ENCODE data around the gene GLT8D1. TPM values are rescaled to one million over a fixed set of nuclear protein-coding genes. Genes with fewer than 3 reads are reported as not detected.

The GLT8D1 gene
- total and polyA plus RNA-seq, 9 of the 15 experiments (the other 6 are each of a cell fraction or from before 2014, with no cell fraction given): 14.1 to 65.9 (median 33.7) TPM

DNA sequence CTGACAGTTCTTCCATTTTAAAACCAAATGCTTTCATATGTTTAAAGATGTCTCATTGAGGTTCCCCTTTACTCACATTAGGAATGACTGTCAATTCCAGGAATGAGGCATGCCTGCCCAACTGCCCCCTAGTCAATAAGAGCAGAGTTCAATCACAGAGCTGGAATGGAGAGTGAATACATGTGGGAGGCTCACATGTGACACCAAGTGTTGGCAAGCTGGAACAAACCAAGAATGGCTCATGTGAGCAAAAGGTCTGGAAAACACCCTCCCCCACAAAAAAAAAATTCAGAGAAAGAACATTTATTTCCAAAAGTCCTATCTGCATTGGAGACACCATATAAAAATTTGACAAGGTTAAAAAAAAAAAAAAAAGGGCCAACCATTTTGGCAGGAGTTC, 23.6 kb downstream of the GLT8D1 start (continued):
- TF ChIP-seq, protein P1, sequence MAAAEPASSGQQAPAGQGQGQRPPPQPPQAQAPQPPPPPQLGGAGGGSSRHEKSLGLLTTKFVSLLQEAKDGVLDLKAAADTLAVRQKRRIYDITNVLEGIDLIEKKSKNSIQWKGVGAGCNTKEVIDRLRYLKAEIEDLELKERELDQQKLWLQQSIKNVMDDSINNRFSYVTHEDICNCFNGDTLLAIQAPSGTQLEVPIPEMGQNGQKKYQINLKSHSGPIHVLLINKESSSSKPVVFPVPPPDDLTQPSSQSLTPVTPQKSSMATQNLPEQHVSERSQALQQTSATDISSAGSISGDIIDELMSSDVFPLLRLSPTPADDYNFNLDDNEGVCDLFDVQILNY (CRISPR knock-in tag; IDR thresholded peaks at IDR 0.05): no peak
- TF ChIP-seq DDX20 (tag; IDR thresholded peaks at IDR 0.05; ENCODE audit: low read depth): no peak
- no peak for TF ChIP-seq CEBPB (tag; IDR thresholded peaks at IDR 0.05)
- no peak for TF ChIP-seq POLR2AphosphoS2 (IDR thresholded peaks at IDR 0.05; ENCODE audit: low read length)
- no peak for TF ChIP-seq ZNF239 (CRISPR knock-in tag; IDR thresholded peaks at IDR 0.05)
- no peak for TF ChIP-seq CC2D1A (IDR thresholded peaks at IDR 0.05)
- TF ChIP-seq, protein P2, sequence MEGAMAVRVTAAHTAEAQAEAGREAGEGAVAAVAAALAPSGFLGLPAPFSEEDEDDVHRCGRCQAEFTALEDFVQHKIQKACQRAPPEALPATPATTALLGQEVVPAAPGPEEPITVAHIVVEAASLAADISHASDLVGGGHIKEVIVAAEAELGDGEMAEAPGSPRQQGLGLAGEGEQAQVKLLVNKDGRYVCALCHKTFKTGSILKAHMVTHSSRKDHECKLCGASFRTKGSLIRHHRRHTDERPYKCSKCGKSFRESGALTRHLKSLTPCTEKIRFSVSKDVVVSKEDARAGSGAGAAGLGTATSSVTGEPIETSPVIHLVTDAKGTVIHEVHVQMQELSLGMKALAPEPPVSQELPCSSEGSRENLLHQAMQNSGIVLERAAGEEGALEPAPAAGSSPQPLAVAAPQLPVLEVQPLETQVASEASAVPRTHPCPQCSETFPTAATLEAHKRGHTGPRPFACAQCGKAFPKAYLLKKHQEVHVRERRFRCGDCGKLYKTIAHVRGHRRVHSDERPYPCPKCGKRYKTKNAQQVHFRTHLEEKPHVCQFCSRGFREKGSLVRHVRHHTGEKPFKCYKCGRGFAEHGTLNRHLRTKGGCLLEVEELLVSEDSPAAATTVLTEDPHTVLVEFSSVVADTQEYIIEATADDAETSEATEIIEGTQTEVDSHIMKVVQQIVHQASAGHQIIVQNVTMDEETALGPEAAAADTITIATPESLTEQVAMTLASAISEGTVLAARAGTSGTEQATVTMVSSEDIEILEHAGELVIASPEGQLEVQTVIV (CRISPR knock-in tag; IDR thresholded peaks at IDR 0.05; ENCODE audit: borderline replicate concordance): no peak
- TF ChIP-seq RFX5 (IDR thresholded peaks at IDR 0.05; ENCODE audit: low read depth, low read length): no peak
- TF ChIP-seq, protein P3, sequence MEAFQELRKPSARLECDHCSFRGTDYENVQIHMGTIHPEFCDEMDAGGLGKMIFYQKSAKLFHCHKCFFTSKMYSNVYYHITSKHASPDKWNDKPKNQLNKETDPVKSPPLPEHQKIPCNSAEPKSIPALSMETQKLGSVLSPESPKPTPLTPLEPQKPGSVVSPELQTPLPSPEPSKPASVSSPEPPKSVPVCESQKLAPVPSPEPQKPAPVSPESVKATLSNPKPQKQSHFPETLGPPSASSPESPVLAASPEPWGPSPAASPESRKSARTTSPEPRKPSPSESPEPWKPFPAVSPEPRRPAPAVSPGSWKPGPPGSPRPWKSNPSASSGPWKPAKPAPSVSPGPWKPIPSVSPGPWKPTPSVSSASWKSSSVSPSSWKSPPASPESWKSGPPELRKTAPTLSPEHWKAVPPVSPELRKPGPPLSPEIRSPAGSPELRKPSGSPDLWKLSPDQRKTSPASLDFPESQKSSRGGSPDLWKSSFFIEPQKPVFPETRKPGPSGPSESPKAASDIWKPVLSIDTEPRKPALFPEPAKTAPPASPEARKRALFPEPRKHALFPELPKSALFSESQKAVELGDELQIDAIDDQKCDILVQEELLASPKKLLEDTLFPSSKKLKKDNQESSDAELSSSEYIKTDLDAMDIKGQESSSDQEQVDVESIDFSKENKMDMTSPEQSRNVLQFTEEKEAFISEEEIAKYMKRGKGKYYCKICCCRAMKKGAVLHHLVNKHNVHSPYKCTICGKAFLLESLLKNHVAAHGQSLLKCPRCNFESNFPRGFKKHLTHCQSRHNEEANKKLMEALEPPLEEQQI (IDR thresholded peaks at IDR 0.05): no peak
- no peak for TF ChIP-seq ZNF224 (CRISPR knock-in tag; IDR thresholded peaks at IDR 0.05)
- TF ChIP-seq EWSR1 (IDR thresholded peaks at IDR 0.05; ENCODE audit: borderline replicate concordance, low read depth, partially characterized antibody): no peak
- TF ChIP-seq GATAD2B (IDR thresholded peaks at IDR 0.05; ENCODE audit: borderline replicate concordance): peak; percentile 27; the same call in 1 of the 2 replicates
- TF ChIP-seq ZNF197 (CRISPR knock-in tag; IDR thresholded peaks at IDR 0.05; ENCODE audit: low read depth): no peak
- TF ChIP-seq, protein P4, sequence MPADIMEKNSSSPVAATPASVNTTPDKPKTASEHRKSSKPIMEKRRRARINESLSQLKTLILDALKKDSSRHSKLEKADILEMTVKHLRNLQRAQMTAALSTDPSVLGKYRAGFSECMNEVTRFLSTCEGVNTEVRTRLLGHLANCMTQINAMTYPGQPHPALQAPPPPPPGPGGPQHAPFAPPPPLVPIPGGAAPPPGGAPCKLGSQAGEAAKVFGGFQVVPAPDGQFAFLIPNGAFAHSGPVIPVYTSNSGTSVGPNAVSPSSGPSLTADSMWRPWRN (IDR thresholded peaks at IDR 0.05; ENCODE audit: low read depth): no peak
- no peak for TF ChIP-seq PHB (CRISPR knock-in tag; IDR thresholded peaks at IDR 0.05)
- TF ChIP-seq BHLHE40 (IDR thresholded peaks at IDR 0.05; ENCODE audit: low read length): peak; percentile 63
- TF ChIP-seq NR2C2 (CRISPR knock-in tag; IDR thresholded peaks at IDR 0.05): no peak
- peak; percentile 43 for TF ChIP-seq NR2C2 (tag; IDR thresholded peaks at IDR 0.05)
- no peak for TF ChIP-seq FUS (optimal IDR thresholded peaks at IDR 0.05; ENCODE audit: low read depth, low read length)
- TF ChIP-seq GATA2 (CRISPR knock-in tag; IDR thresholded peaks at IDR 0.05): no peak
- peak; percentile 34; the same call in 1 of the 2 replicates for TF ChIP-seq SMC3 (conservative IDR thresholded peaks at IDR 0.05; ENCODE audit: insufficient read depth, low read depth, low read length)
- peak; percentile 5 for TF ChIP-seq MEIS2 (IDR thresholded peaks at IDR 0.05; ENCODE audit: partially characterized antibody)
- TF ChIP-seq SIX5 (IDR thresholded peaks at IDR 0.05; ENCODE audit: borderline replicate concordance in 1 of 2, insufficient read depth in 1 of 2, low read depth in 1 of 2, low read length in 2 of 2): no peak
- no peak for TF ChIP-seq ZNF717 (CRISPR knock-in tag; IDR thresholded peaks at IDR 0.05)
- TF ChIP-seq POLR2A (conservative IDR thresholded peaks at IDR 0.05): no peak
- TF ChIP-seq RBM39 (optimal IDR thresholded peaks at IDR 0.05; ENCODE audit: low read depth, low read length): no peak
- no peak for TF ChIP-seq TAF7 (tag; IDR thresholded peaks at IDR 0.05)
